Heart left ventricle (tissue), 16 donors: ENCODE data around the gene ASB5. TPM values are rescaled to one million over a fixed set of nuclear protein-coding genes. Genes with fewer than 3 reads are reported as not detected.

Source experiments
- ATAC-seq, 4 donors: fragments of 200-7000 bp; cut with Tn5 transposase; one replicate each; pipeline ENCODE4 v1.9.1; 2020 to 2022; ENCODE audit warnings: moderate library complexity in 4 of 4, mild to moderate bottlenecking in 3 of 4, moderate number of reproducible peaks in 1 of 4
- DNase-seq, 5 donors: peaks; one replicate each; pipeline ENCODE4 v3.0.0-alpha.2; 2020
- H3K27ac ChIP-seq, 12 donors: fragments of 200-600 bp; sonication (generic) in 4 of 12; one replicate each; pipeline versions ENCODE4 v1.5.0 to v1.8.0; 2016 to 2022; ENCODE audit warnings: mild to moderate bottlenecking in 2 of 12
- H3K27me3 ChIP-seq, 9 donors: fragments of 200-600 bp; sonication (generic) in 2 of 9; one replicate each; pipeline versions ENCODE4 v1.5.1 to v1.8.0; 2016 to 2022; ENCODE audit warnings: mild to moderate bottlenecking in 3 of 9
- H3K36me3 ChIP-seq, 9 donors: fragments of 200-600 bp; sonication (generic) in 2 of 9; one replicate each; pipeline versions ENCODE4 v1.5.0 to v1.8.0; 2018 to 2022; ENCODE audit warnings: mild to moderate bottlenecking in 2 of 9
- H3K4me1 ChIP-seq, 12 donors: fragments of 200-600 bp; sonication (generic) in 4 of 12; one replicate each; pipeline versions ENCODE4 v1.5.0 to v1.8.0; 2016 to 2022; ENCODE audit warnings: mild to moderate bottlenecking in 3 of 12
- H3K4me3 ChIP-seq, 12 donors: fragments of 200-600 bp; sonication (generic) in 4 of 12; one replicate each; pipeline versions ENCODE4 v1.5.0 to v1.8.0; 2017 to 2022; ENCODE audit warnings: mild to moderate bottlenecking in 9 of 12, moderate library complexity in 4 of 12
- H3K9me3 ChIP-seq, 12 donors: fragments of 200-600 bp; sonication (generic) in 4 of 12; one replicate each; pipeline versions ENCODE4 v1.5.0 to v1.8.0; 2016 to 2022; ENCODE audit warnings: mild to moderate bottlenecking in 1 of 12
- CTCF ChIP-seq, 12 donors: fragments of 200-600 bp; sonication (generic) in 4 of 12; IDR thresholded peaks; one replicate each; pipeline versions ENCODE4 v1.5.0 to v1.8.0; 2018 to 2022; ENCODE audit warnings: antibody characterized with exemption in 12 of 12, mild to moderate bottlenecking in 5 of 12
- POLR2A ChIP-seq, 2 donors: fragments of 450-650 bp; IDR thresholded peaks; one replicate each; pipeline ENCODE4 v1.6.1; 2017; ENCODE audit warnings: antibody characterized with exemption in 2 of 2, mild to moderate bottlenecking in 2 of 2, moderate library complexity in 2 of 2
- WGBS, 4 donors: extraction: QIAGEN DNeasy Blood & Tissue Kit in 2 of 4; methylation state at CpG; one replicate each; pipeline versions ENCODE4 v1.1.5 to v1.1.7; 2013 to 2018; 5-methylcytosine and 5-hydroxymethylcytosine counted together
- intact Hi-C, 10 donors: fragments of 100-400 bp; cut with DNase I; formaldehyde crosslinking; loops; one replicate each; pipeline versions ENCODE4 v1.11.1 to v1.14.2; 2022
- polyA plus RNA-seq, 2 donors: library from polyadenylated mRNA; stranded (reverse); fragments of 200-250 nt; gene quantifications; one replicate each; pipeline ENCODE4 v1.2.3, GENCODE V29; 2013
- total RNA-seq, 9 donors: library from RNA; depleted of rRNA in 2 of 9; stranded (reverse); fragments of >200 nt in 2 of 9; fragmentation: NEBNext Ultra II Directional in 3 of 9; extraction: Animal tissue kit (Norgen Biotek cat#: 25700) in 3 of 9; gene quantifications; one replicate each; pipeline versions ENCODE4 v1.1.0 to v1.2.4, GENCODE V29; 2016 to 2023
- donor health status: ischemic (EF 13 %, LVEDD 7.1; RV severe dilation, severe dysfunction).
- donor health status: healthy with polysubstance abuse.
- donor health status: DM: no; HTN: yes; CAD: no.
- donor health status: DM: no; HTN: no; CAD: no.
- donor health status: ischemic (EF 25% LVEDD 6.9; RV normal size, moderate dysfunction).
- donor health status: ischemic (EF 25% LVEDD 5.7; RV mildly dilated, moderate dysfunction).
- donor health status: healthy.
- donor health status: DM: yes; HTN: yes; CAD: no.
- donor health status: ischemic (EF 35%, LVEDD 5.7; RV mildly dilated, moderate dysfunction).
- donor health status: nonischemic (EF 11% LVEDD 7.7; RV severe dilation, severe dysfunction).
- donor health status: DM: yes; HTN: yes; CAD: no.
- donor health status: PGD.
- donor health status: ischemic (EF 29% LVEDD 5.4; RV normal size, mild dysfunction).
- donor health status: nonischemic (EF 23%, LVEDD 6.1; RV moderate dilation, normal function).

Gene ASB5
- total and polyA plus RNA-seq, 11 donors = 1.0 to 7.7 (median 2.8) TPM

GRCh38 chr4:176308441-176308840 lies 39.4 kb upstream of the ASB5 start:
- DNase-seq (no peak), ATAC-seq (no peak)
- Histone ChIP-seq H3K27me3 (peaks cover 0 to 13% (median 0%) of the 10 kb centered on the region in 9 donors), H3K4me3 (no peak overlapping the region), H3K4me1 (no peaks in the 10 kb centered on the region), H3K36me3 (no peaks in the 10 kb centered on the region), H3K9me3 (no peaks in the 10 kb centered on the region), H3K27ac (no peak overlapping the region)
- TF ChIP-seq POLR2A (IDR thresholded peaks at IDR 0.05) = no peak
- TF ChIP-seq CTCF (IDR thresholded peaks at IDR 0.05) = no peak
- 89 to 95% (median 90%) methylated on average over 3 of the region's 3 CpGs for WGBS, 4 donors
- intact Hi-C loops = no loop called here

GRCh38 chr4:176307666-176307930 lies 38.6 kb upstream of the ASB5 start:
- no peak for ATAC-seq
- 76 to 85% (median 79%) methylated on average over 6 of the region's 6 CpGs for WGBS, 4 donors
- no peak overlapping the region for H3K4me3 ChIP-seq
- no peak for DNase-seq
- no peak overlapping the region for H3K27ac ChIP-seq
- no peaks in the 10 kb centered on the region for H3K36me3 ChIP-seq
- no peak for TF ChIP-seq POLR2A (IDR thresholded peaks at IDR 0.05)
- TF ChIP-seq CTCF (IDR thresholded peaks at IDR 0.05) = no peak
- H3K9me3 ChIP-seq = no peaks in the 10 kb centered on the region
- peaks cover 0 to under 1% (median 0%) of the 10 kb centered on the region in 12 donors for H3K4me1 ChIP-seq
- intact Hi-C loops = no loop called here
- peaks cover 0 to 13% (median 0%) of the 10 kb centered on the region in 9 donors for H3K27me3 ChIP-seq

- Histone ChIP-seq H3K27ac (no peak overlapping the region), H3K4me3 (no peak overlapping the region), H3K4me1 (peaks cover 0 to 3% (median 0%) of the 10 kb centered on the region in 12 donors), H3K9me3 (no peaks in the 10 kb centered on the region), H3K36me3 (no peaks in the 10 kb centered on the region), H3K27me3 (peaks cover 0 to 12% (median 0%) of the 10 kb centered on the region in 9 donors)
- intact Hi-C loops = no loop called here
- 85 to 94% (median 86%) methylated on average over 6 of the region's 6 CpGs for WGBS, 4 donors
- DNase-seq (no peak), ATAC-seq (no peak)
- TF ChIP-seq POLR2A (IDR thresholded peaks at IDR 0.05) = no peak
- TF ChIP-seq CTCF (IDR thresholded peaks at IDR 0.05) = no peak
Measured at GRCh38 chr4:176306837-176307665, 38.0 kb upstream of the ASB5 start.

- intact Hi-C loops = no loop called here
- Histone ChIP-seq H3K4me1 (peaks cover 0 to 3% (median 0%) of the 10 kb centered on the region in 12 donors), H3K4me3 (no peak overlapping the region), H3K9me3 (no peaks in the 10 kb centered on the region), H3K27me3 (peaks cover 0 to 7% (median 0%) of the 10 kb centered on the region in 9 donors), H3K36me3 (no peaks in the 10 kb centered on the region), H3K27ac (no peak overlapping the region)
- DNase-seq (no peak), ATAC-seq (no peak)
- TF ChIP-seq POLR2A (IDR thresholded peaks at IDR 0.05) = no peak
- TF ChIP-seq CTCF (IDR thresholded peaks at IDR 0.05) = no peak
- 8 to 25% (median 14%) methylated on average over 1 of the region's 1 CpG for WGBS, 4 donors
Measured at GRCh38 chr4:176303938-176304337, 34.9 kb upstream of the ASB5 start.
